GM12864 (cell line): ENCODE measurements around the gene LAPTM4A.
A peak's percentile ranks its signal among the peaks of the same experiment; 100 is the strongest.

Experiments used
- DNase-seq: peaks from one replicate; pipeline ENCODE4 v3.0.0-alpha.2; 2011; ENCODE audit warnings: low read depth
- H3K4me3 ChIP-seq: 2 replicates; pipeline ENCODE4 v1.5.1; 2011; ENCODE audit warnings: mild to moderate bottlenecking, low read depth, low read length, control low read depth
- TF ChIP-seq, protein P1 (sequence below): IDR thresholded peaks from 2 replicates; pipeline ENCODE4 v1.5.1; 2011; ENCODE audit warnings: low read depth, mild to moderate bottlenecking, moderate library complexity, low read length, control low read depth, inconsistent platforms; ENCODE audit errors: missing control alignments

Gene LAPTM4A

DNA sequence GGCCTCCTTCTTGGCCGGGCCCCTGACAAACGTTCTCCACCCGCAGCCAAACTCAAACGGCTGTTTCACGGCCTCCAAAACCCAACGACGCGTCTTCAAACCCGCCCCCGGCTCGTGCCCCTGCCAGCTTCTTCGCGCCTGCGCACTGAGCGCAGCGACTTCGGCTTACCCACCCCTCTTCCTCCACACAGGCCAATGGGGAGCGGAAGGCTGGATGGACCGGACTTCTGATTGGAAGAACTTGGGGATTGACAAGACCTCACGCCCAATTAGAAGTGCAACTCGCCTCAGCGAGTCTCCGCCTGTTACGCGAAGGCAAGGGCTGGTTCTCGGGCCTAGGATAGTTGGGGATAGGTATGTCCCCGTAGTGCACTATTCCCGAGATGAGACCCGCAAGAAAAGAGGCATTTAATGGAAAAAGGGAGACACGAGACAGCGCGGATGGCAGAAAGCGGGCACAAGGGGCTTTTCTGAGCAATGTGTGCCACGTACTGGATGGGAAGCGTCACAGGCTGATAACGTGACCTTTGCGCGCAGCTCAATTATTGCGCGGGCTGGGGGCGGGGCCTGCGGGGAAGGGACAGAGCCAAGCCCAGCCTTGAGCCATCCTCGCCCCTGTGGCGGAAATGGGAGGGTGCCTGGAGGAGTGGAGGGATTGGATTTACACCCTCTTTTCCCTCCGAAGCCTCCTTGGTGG lies at the start of gene LAPTM4A:
TSS of gene LAPTM4A (minus strand) at position 97 of the 697 bp plus-strand sequence. CDS start 108 bp downstream, outside the sequence.
- TF ChIP-seq, protein P1, sequence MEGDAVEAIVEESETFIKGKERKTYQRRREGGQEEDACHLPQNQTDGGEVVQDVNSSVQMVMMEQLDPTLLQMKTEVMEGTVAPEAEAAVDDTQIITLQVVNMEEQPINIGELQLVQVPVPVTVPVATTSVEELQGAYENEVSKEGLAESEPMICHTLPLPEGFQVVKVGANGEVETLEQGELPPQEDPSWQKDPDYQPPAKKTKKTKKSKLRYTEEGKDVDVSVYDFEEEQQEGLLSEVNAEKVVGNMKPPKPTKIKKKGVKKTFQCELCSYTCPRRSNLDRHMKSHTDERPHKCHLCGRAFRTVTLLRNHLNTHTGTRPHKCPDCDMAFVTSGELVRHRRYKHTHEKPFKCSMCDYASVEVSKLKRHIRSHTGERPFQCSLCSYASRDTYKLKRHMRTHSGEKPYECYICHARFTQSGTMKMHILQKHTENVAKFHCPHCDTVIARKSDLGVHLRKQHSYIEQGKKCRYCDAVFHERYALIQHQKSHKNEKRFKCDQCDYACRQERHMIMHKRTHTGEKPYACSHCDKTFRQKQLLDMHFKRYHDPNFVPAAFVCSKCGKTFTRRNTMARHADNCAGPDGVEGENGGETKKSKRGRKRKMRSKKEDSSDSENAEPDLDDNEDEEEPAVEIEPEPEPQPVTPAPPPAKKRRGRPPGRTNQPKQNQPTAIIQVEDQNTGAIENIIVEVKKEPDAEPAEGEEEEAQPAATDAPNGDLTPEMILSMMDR: no peak
- H3K4me3 ChIP-seq: peak within 1 kb of the TSS; percentile 95
- peak; percentile 99 for DNase-seq

DNA sequence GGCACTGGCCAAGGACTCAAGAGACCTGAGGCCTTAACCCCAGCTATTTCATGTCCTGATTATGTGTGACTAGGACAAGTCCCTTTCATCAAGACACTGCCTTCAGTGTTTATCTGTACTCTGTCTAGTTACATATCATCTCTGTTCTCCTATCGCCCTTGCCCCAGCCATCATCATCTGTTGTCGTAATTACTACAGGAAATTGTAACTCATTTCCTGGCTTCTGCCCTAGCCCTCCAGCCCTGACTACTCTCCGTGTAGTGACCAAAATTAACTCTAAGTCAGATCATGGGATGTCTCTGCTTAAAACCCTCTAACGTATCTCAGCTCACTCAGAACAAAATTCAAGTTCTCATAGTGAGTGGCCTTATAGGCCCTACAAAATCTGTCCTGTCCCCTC lies 49.3 kb upstream of the LAPTM4A start:
- no peak for DNase-seq
- TF ChIP-seq, protein P1: no peak

DNA sequence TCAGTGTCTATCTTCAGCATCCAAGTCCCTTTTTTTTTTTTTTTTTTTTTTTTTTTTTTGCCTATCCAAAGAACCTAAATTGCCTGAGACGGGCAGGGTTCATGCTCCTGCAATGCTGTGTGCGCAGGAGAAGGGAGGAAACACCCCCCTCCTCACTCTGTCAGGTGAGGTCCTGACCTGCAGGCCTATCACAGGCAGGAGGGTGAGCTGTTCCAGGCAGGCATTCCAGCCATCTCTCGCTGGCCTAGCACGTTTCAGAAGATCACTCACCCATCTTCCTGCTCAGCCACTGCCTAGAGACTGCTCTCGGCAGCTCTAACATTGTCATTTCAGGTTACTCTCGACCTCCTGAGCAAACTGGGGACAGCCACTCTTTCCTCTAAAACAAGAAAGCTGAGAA lies 48.4 kb upstream of the LAPTM4A start:
- TF ChIP-seq, protein P1: no peak
- H3K4me3 ChIP-seq: no peak overlapping the region
- no peak for DNase-seq

More for the DNA sequence above, 49.3 kb upstream of the LAPTM4A start:
- H3K4me3 ChIP-seq: no peak overlapping the region

DNA sequence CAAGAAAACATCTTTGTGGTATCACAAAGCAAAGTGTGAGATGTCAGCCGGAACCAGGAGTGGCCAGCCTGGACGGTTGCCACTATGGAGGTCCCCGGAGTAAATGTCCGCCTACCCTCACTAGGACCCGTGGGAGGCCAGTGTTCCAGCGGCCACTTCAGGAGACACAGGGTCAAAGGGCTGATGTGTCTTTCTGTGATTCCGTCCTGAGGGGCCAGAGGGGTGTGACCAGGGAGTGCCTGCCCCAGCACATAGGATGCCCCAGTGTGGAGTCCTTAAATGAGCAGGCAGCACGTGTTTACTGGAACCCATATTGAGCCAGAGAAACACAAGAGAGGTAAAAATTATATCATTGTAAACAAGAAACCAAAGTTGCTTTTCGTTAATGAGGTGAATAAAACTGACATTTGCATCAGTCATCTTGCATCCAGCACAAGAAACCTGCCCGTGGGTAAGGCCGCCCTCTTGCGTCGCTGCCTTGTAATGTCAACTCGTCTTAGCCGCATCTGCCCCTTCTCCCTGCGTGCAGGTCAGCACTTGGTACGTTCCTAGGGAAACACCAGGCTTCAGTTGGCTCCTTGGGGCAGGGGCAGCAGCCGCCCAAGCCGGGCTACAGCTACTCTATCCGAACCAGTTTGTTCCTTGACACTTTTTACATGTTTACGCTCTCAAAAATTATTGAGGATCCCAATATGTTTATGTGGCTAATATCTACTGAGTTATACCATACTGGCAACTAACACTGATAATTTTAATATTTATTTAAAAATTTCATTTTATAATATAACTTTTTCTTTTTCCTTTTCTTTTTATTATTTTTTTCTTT lies 46.7 kb upstream of the LAPTM4A start:
- TF ChIP-seq, protein P1: peak; percentile 95
- peak; percentile 59 for DNase-seq
- no peak overlapping the region for H3K4me3 ChIP-seq

DNA sequence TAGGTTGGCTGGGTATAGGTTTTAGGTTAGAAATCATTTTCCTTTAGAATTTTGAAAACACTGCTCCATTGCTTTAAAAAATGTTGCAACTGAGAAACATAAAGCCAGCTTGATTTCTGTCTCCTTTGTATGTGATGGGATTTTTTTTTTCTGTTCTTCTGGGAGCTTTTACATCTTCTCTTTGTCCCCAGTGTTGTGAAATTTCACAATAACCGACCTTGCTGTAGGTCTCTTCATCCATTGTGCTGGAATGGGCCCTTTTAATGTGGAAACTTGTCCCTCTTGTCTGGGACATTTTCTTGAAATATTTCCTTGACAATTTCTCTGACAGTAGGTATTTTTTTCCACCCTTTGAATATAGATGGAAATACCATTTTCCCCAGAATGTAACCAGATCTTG lies 44.0 kb upstream of the LAPTM4A start:
- DNase-seq: no peak
- H3K4me3 ChIP-seq: no peak overlapping the region
- TF ChIP-seq, protein P1: no peak

DNA sequence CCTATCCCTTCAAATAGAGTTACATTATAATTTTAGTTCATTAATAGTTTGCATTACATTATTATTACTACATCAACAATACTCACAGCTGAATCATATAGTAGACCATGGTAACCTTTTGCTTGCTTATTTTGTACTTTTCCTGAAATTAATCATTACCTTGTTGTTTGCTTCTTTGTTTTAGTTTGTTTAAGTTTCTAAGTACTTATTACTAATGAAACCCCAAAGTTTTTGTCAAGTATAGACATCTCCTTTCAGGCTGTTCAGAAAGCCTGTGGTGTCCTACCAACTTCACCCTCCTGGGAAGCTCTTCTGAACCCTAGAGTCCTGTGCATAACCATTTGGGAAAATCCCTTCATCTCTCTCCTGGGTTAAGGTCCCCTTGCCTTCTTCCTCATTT lies 43.5 kb upstream of the LAPTM4A start:
- no peak for DNase-seq
- TF ChIP-seq, protein P1: no peak
- H3K4me3 ChIP-seq: no peak overlapping the region
